Inflammatory macrophage treated with lipopolysaccharide for 1 hour (primary cell): Measurements from ENCODE around the gene CERS6.

Experiments used
- DNase-seq, 2 donors: peaks; one replicate each; pipeline ENCODE4 v3.0.0-alpha.2; 2020 to 2022

The CERS6 gene

GRCh38 chr2:168538133-168538532 lies 82.1 kb downstream of the CERS6 start:
- DNase-seq = no peak

GRCh38 chr2:168538534-168538933 lies 82.5 kb downstream of the CERS6 start:
- no peak for DNase-seq

DNA sequence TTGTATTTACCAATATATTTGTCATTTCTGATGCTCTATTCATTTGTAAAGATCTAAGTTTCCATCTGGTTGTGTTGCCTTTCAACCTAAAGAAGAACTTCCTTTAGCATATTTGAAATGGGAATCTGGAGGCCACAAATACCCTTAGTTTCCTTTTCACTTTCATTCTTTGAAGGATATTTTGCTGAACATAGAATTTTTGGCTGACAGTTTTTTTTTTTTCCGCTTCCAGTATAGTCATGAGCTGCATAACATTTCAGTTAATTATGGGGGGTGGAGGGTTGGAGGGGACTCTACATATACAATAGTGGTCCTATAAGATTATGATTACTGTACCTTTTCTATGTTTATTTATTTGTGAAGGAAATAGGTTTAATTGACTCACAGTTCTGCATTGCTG lies 83.9 kb downstream of the CERS6 start:
- DNase-seq = no peak

GRCh38 chr2:168541858-168542257 lies 85.8 kb downstream of the CERS6 start:
- DNase-seq = peak; percentile 22 to 26

- DNase-seq = no peak
Observed at GRCh38 chr2:168543037-168543436, 87.0 kb downstream of the CERS6 start.

GRCh38 chr2:168543935-168544334 lies 87.9 kb downstream of the CERS6 start:
- no peak for DNase-seq

GRCh38 chr2:168545439-168546082 lies 89.5 kb downstream of the CERS6 start:
- DNase-seq = peak; percentile 26 to 58

DNA sequence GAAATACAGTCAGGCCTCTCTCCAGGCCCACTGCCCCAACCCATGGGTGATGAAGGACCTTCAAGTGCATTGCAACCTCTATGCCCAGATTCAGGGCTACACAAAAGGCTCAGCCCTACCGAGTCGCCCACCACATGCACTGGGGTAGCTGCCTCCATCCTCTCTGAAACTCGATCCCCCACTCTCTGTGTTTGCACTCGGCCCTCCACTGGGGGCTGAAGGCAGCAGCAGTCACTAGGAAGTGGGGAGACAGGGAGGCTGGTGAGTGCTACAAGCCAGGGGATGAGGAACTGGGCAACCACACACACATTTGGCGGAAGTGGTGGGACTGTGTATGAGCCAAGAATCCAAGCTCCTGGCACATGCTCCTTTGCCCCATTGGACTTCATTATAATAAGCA lies 94.6 kb downstream of the CERS6 start:
- peak; percentile 66 to 73 for DNase-seq

- DNase-seq = peak in 1 of 2 donors; percentile 24
Observed at GRCh38 chr2:168552450-168552856, 96.4 kb downstream of the CERS6 start.

GRCh38 chr2:168555283-168555682 lies 99.2 kb downstream of the CERS6 start:
- no peak for DNase-seq

GRCh38 chr2:168559187-168559586 lies 103.1 kb downstream of the CERS6 start:
- DNase-seq = no peak

DNA sequence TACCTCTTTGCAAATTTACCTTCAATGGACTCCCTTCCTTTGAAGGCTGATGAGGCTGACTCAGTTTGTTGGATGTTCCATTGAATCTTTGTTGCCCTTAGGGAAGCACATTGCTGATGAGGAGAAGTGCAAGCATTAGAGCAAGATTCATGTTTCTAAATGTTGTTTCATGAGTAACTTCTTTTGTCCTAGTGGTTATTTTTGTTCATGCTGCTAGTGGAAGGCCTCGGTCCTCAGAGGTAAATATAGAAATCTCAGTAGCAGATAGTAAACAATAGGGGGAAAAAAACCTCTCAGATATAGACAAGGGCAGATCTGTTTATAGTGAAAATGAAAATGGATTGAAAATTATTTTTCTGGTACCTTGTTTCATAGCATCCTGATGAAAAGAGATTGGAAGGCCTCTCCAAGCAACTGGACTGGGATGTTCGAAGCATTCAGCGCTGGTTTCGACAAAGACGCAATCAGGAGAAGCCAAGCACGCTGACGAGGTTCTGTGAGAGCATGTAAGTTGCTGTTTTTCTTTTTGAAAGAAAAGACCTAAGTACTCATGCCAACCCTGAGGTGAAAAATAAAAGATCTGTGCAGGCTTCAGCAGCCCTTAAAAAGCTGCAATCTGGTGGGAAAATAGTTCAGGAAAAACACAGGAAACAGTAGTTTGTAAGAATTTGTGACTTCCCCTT lies 104.9 kb downstream of the CERS6 start:
- DNase-seq = no peak

DNA sequence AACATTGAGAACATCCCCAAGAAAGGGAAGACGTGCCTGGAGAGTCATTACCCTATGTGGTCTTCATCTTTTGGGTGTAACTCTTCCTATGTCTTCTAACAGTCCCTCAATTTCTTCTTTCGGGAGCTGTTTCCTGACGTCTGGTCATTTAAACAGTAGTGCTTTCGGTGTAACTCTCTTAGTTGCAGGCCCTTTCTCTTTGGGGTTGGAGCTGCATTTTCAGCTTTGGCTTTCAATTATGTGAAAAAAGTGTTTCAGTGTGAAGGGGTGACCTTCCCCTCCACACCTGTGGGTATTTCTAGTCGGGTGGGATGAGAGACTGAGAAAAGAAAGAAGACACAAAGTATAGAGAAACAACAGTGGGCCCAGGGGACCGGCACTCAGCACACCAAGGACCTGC lies 105.9 kb downstream of the CERS6 start:
- no peak for DNase-seq

DNA sequence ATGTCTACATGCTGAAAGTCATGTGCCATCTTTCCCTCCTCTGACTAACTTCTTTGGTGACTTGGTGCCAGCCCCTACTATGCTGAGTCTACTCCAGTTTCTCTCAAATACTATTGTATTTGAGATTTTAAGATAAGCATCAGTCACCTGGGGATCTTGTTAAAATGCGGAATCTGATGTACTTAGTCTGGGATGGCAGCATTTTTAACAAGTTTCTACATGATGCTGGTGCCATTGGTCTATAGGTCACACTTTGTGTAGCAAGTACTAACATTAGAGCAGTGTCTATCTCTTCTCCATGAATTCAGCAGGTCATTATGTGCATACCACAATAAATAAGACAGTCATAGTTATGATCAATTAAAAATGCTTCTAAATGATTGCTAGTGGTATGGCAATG lies 106.9 kb downstream of the CERS6 start:
- DNase-seq = no peak

GRCh38 chr2:168564641-168565040 lies 108.6 kb downstream of the CERS6 start:
- no peak for DNase-seq

DNA sequence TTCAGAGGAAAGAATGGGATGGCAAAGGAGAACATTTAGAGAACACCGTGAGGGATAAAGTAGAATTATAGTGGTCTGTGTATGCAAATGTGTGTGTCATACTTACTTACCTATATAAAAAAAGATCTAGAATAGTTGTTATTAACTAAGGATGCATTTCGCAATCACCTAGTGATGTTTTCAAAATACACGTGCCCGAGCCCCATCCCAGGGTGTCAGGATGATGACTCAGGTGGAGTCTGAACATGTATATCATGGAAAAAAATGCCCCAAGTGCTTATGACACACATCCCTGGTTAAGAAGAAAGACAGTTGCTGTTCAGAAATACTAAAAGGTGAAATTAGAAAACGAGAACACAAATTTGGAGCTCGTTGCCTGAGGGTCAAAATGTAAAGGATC lies 109.0 kb downstream of the CERS6 start:
- no peak for DNase-seq

DNA sequence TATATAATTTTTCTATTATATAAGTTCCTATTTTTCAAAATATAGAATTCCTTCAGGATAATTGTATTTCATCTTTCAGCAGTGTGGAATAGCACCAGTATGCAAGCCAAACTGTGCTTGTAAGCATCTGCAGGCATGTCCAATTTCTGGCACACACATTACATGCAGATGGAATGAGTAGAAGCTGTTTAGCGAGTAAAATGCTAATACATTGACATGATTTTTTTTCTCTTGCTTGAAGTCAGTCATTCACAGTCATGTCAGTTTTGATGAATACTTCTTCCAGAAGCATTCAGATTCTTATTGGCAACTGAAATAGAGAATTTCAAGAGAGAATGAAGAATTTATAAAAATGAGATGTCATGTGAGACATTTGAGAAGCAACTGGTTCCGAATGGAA lies 109.4 kb downstream of the CERS6 start:
- no peak for DNase-seq

DNA sequence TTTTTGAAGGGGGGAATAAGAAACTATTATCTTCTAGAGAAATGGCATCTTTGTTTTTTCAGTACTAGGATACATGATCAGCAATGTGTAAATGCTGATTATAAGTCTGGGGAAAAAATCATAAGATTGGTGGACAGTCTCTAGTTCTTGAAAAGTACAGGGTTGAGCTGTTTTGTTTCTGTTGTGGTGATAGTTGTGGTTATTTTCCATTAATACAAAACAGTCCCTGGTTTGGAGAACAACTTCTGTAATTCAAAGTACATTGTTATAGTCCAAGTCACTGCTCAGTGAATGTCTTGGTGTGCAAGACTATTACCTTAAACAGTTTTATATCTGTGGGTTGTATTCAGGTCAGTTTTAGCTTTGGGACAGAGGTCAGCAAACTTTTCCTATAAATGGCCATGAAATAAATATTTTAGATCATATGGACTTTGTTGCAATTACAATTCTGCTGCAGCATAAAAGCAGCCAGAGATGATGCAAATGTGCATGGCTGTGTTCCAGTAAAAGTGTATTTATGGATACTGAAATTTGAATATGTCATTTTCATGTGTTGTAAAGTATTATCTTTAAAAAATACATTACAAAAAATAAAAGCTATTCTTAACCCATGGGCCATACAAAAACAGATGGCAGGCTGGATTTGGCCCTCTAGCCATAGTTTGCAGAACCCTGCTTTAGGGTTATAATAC lies 111.0 kb downstream of the CERS6 start:
- no peak for DNase-seq

DNA sequence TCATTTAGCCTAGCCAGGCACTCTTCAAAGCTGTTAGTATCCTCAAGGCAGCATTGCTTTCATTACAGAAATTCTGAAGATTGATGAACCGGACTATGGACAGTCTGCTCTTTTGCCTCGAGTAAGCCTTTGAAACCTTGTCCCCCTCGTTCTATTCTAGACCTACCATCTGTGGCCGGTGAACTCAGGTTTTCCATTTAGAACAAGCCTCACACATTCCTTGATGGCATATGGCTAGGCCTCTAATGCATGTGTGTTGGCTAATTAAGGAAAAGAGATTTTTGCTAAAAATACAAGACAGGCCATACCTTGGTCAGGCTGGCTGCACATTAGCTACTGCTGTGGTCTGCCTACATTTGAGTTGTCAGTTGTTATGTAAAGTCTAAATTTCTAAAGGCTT lies 111.8 kb downstream of the CERS6 start:
- no peak for DNase-seq

DNA sequence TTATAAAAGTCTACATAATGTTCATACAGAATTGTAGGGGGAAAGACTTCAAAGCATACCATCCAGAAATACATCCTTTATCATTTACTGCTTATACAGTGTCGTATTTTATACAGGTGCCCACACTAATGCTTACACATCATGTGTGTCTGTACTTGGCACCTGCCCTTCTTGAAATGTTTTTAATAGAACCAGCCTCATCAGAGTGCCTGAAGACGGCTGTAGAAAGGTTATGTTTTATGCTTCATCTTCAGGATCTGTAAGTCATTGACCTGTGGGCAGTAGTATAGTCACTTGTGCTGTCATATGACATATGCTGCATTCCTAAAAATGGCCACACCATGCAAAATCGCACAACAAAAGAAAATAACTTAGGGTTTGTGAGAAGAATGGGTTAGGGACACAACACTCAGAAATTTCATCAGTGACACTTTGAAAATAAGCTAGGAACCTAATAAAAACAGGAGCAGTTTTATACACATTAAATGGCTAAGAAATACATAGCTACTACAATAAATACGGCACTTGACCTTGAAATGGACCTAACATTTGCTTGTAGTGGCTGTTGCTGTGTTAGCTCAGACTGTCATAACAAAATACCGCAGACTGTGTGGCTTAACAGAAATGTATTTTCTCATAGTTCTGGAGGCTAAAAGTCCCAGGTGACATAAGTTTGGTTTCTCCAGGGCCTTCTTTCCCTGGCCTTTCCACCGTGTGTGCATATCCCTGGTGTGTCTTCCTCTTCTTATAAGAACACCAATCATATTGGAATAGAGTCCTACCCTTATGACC lies 112.6 kb downstream of the CERS6 start:
- DNase-seq = peak; percentile 53 to 76

GRCh38 chr2:168571061-168571460 lies 115.0 kb downstream of the CERS6 start:
- DNase-seq = peak; percentile 44 to 50

GRCh38 chr2:168573128-168573903 lies 117.2 kb downstream of the CERS6 start:
- no peak for DNase-seq
